Brain microvascular endothelial cell (primary cell): ENCODE data around the gene HOXD10.

Source experiments
- DNase-seq: peaks from one replicate; pipeline ENCODE4 v3.0.0-alpha.2; 2020
- H3K27ac ChIP-seq: fragments of 250-450 bp; sonication (Bioruptor Pico); 2 replicates; pipeline ENCODE4 v1.5.1; 2020; ENCODE audit warnings: mild to moderate bottlenecking, moderate library complexity
- H3K27me3 ChIP-seq: fragments of 250-450 bp; sonication (Bioruptor Pico); replicated peaks from 2 replicates; pipeline ENCODE4 v1.5.1; 2020; ENCODE audit warnings: mild to moderate bottlenecking
- H3K36me3 ChIP-seq: fragments of 250-450 bp; sonication (Bioruptor Pico); replicated peaks from 2 replicates; pipeline ENCODE4 v1.5.1; 2020; ENCODE audit warnings: mild to moderate bottlenecking
- H3K4me3 ChIP-seq: 2 replicates; pipeline ENCODE4 v1.5.1; 2011; ENCODE audit warnings: low read depth, mild to moderate bottlenecking, control low read depth, low read length, moderate library complexity
- CTCF ChIP-seq: IDR thresholded peaks from 2 replicates; pipeline ENCODE4 v1.5.1; 2011; ENCODE audit warnings: low read depth, mild to moderate bottlenecking, moderate library complexity, low read length, control low read depth, inconsistent platforms; ENCODE audit errors: missing control alignments
- in situ Hi-C: cut with HindIII; loops from 2 replicates; pipeline ENCODE4 v1.10.0; 2017; ENCODE audit warnings: low sequenced_read_pairs, low pct_ligation_motif_present

Gene HOXD10

GRCh38 chr2:176093898-176094249 is 22.7 kb upstream of the HOXD10 start:
- no peak overlapping the region for H3K27ac ChIP-seq
- TF ChIP-seq CTCF: no peak
- peaks cover 97% of the 10 kb centered on the region for H3K27me3 ChIP-seq
- in situ Hi-C loops: loop anchor here (10.0 kb wide), 1 partner anchor 729 kb away; no protein-coding TSS in a partner anchor
- DNase-seq: no peak
- no peaks in the 10 kb centered on the region for H3K36me3 ChIP-seq
- no peak overlapping the region for H3K4me3 ChIP-seq

- H3K27ac ChIP-seq: no peak overlapping the region
- no peak for DNase-seq
- H3K4me3 ChIP-seq: no peak overlapping the region
- in situ Hi-C loops: loop anchor here (10.0 kb wide), 1 partner anchor 730 kb away; no protein-coding TSS in a partner anchor
- no peaks in the 10 kb centered on the region for H3K36me3 ChIP-seq
- H3K27me3 ChIP-seq: peaks cover 97% of the 10 kb centered on the region
- no peak for TF ChIP-seq CTCF
Measured at GRCh38 chr2:176094349-176094748, 22.2 kb upstream of the HOXD10 start.

GRCh38 chr2:176095421-176095820 is 21.2 kb upstream of the HOXD10 start:
- H3K4me3 ChIP-seq: no peak overlapping the region
- H3K27ac ChIP-seq: no peak overlapping the region
- in situ Hi-C loops: loop anchor here (10.0 kb wide), 1 partner anchor 731 kb away; no protein-coding TSS in a partner anchor
- H3K36me3 ChIP-seq: no peaks in the 10 kb centered on the region
- peaks cover 97% of the 10 kb centered on the region for H3K27me3 ChIP-seq
- no peak for TF ChIP-seq CTCF
- no peak for DNase-seq

- in situ Hi-C loops: loop anchor here (10.0 kb wide), 1 partner anchor 732 kb away; no protein-coding TSS in a partner anchor
- Histone ChIP-seq H3K27me3 (peaks cover 98% of the 10 kb centered on the region), H3K36me3 (no peaks in the 10 kb centered on the region), H3K27ac (no peak overlapping the region), H3K4me3 (no peak overlapping the region)
- DNase-seq: no peak
- no peak for TF ChIP-seq CTCF
Measured at GRCh38 chr2:176096243-176096985, 20.2 kb upstream of the HOXD10 start.

- Histone ChIP-seq H3K36me3 (no peaks in the 10 kb centered on the region), H3K4me3 (no peak overlapping the region), H3K27ac (no peak overlapping the region), H3K27me3 (peaks cover 99% of the 10 kb centered on the region)
- peak; percentile 45 for DNase-seq
- in situ Hi-C loops: loop anchor here (10.0 kb wide), 1 partner anchor 732 kb away; no protein-coding TSS in a partner anchor
- TF ChIP-seq CTCF: peak; percentile 87
Measured at GRCh38 chr2:176096986-176097819, 19.4 kb upstream of the HOXD10 start.
